HG03457 (cell line): ENCODE measurements around the gene CD2AP.

Source experiments
- ATAC-seq: cut with Tn5 transposase; IDR thresholded peaks from one replicate; pipeline ENCODE4 v1.9.1; 2021; ENCODE audit warnings: moderate number of reproducible peaks; ENCODE audit not compliant: unreplicated experiment

CD2AP gene

GRCh38 chr6:47671777-47672176 is 194.2 kb downstream of the CD2AP start:
- no peak for ATAC-seq

GRCh38 chr6:47672816-47673215 is 195.2 kb downstream of the CD2AP start:
- no peak for ATAC-seq

GRCh38 chr6:47674673-47675072 is 197.1 kb downstream of the CD2AP start:
- ATAC-seq: no peak
